ENCODE measurements around the gene WDR86. TPM values are rescaled to one million over a fixed set of nuclear protein-coding genes. Genes with fewer than 3 reads are reported as not detected.
A peak's percentile ranks its signal among the peaks of the same experiment; 100 is the strongest.

WDR86 gene
- total RNA-seq, 1 donor from 2014 or later: 57.0 TPM

GRCh38 chr7:151338809-151339208 is 71.0 kb downstream of the WDR86 start:
- no peak for TF ChIP-seq CTCF (IDR thresholded peaks at IDR 0.05; ENCODE audit: unreplicated experiment)
- H3K4me3 Mint-ChIP-seq (ENCODE audit: unreplicated experiment): no peak overlapping the region
- peaks cover 3% of the 10 kb centered on the region for H3K4me1 Mint-ChIP-seq (ENCODE audit: unreplicated experiment)
- H3K36me3 Mint-ChIP-seq (ENCODE audit: low read depth, unreplicated experiment): no peaks in the 10 kb centered on the region
- DNase-seq (ENCODE audit: low spot score): no peak
- H3K27ac Mint-ChIP-seq (ENCODE audit: unreplicated experiment): no peak overlapping the region
- H3K9me3 Mint-ChIP-seq (ENCODE audit: unreplicated experiment): no peaks in the 10 kb centered on the region
- no peaks in the 10 kb centered on the region for H3K27me3 Mint-ChIP-seq (ENCODE audit: unreplicated experiment)

GRCh38 chr7:151337346-151337745 is 72.5 kb downstream of the WDR86 start:
- Mint-ChIP-seq H3K4me3 (ENCODE audit: unreplicated experiment) (no peak overlapping the region), H3K9me3 (ENCODE audit: unreplicated experiment) (no peaks in the 10 kb centered on the region), H3K36me3 (ENCODE audit: low read depth, unreplicated experiment) (no peaks in the 10 kb centered on the region), H3K4me1 (ENCODE audit: unreplicated experiment) (peaks cover 2% of the 10 kb centered on the region), H3K27ac (ENCODE audit: unreplicated experiment) (no peak overlapping the region), H3K27me3 (ENCODE audit: unreplicated experiment) (no peaks in the 10 kb centered on the region)
- TF ChIP-seq CTCF (IDR thresholded peaks at IDR 0.05; ENCODE audit: unreplicated experiment): no peak
- DNase-seq (ENCODE audit: low spot score): no peak

- no peak for DNase-seq (ENCODE audit: low spot score)
- H3K4me3 Mint-ChIP-seq (ENCODE audit: unreplicated experiment): no peak overlapping the region
- H3K27me3 Mint-ChIP-seq (ENCODE audit: unreplicated experiment): no peaks in the 10 kb centered on the region
- no peak for TF ChIP-seq CTCF (IDR thresholded peaks at IDR 0.05; ENCODE audit: unreplicated experiment)
- H3K9me3 Mint-ChIP-seq (ENCODE audit: unreplicated experiment): no peaks in the 10 kb centered on the region
- H3K27ac Mint-ChIP-seq (ENCODE audit: unreplicated experiment): no peak overlapping the region
- no peaks in the 10 kb centered on the region for H3K36me3 Mint-ChIP-seq (ENCODE audit: low read depth, unreplicated experiment)
- peaks cover 4% of the 10 kb centered on the region for H3K4me1 Mint-ChIP-seq (ENCODE audit: unreplicated experiment)
These were observed 73.7 kb downstream of the WDR86 start for GRCh38 chr7:151336027-151336708.

GRCh38 chr7:151334628-151335027 is 75.2 kb downstream of the WDR86 start:
- H3K4me1 Mint-ChIP-seq (ENCODE audit: unreplicated experiment): peaks cover 4% of the 10 kb centered on the region
- peak overlapping the region; percentile 24 for H3K27ac Mint-ChIP-seq (ENCODE audit: unreplicated experiment)
- no peaks in the 10 kb centered on the region for H3K36me3 Mint-ChIP-seq (ENCODE audit: low read depth, unreplicated experiment)
- H3K4me3 Mint-ChIP-seq (ENCODE audit: unreplicated experiment): no peak overlapping the region
- no peak for TF ChIP-seq CTCF (IDR thresholded peaks at IDR 0.05; ENCODE audit: unreplicated experiment)
- H3K9me3 Mint-ChIP-seq (ENCODE audit: unreplicated experiment): no peaks in the 10 kb centered on the region
- no peaks in the 10 kb centered on the region for H3K27me3 Mint-ChIP-seq (ENCODE audit: unreplicated experiment)
- no peak for DNase-seq (ENCODE audit: low spot score)

Small RNA genes within 50 kb of the gene (microRNA-seq; reads per million reads assigned to microRNA genes)
- gene MIR3907 (ENCODE audit: unreplicated experiment): 0.35 reads per million

Other genes with a start within 250 kb of the WDR86 start
- 13.8 TPM for gene GBX1, start 242.3 kb downstream of the WDR86 start, total RNA-seq (ENCODE audit: unreplicated experiment)
- gene ASB10, start 222.8 kb downstream of the WDR86 start, total RNA-seq (ENCODE audit: unreplicated experiment): not detected
- not detected for gene H2BK1, start 199.6 kb downstream of the WDR86 start, total RNA-seq (ENCODE audit: unreplicated experiment)
- 39.6 TPM for gene ABCF2, start 182.8 kb downstream of the WDR86 start, total RNA-seq (ENCODE audit: unreplicated experiment)
- 55.4 TPM for gene CHPF2, start 177.6 kb downstream of the WDR86 start, total RNA-seq (ENCODE audit: unreplicated experiment)
- gene SMARCD3, start 161.3 kb downstream of the WDR86 start, total RNA-seq (ENCODE audit: unreplicated experiment): 5.4 TPM
- gene NUB1, start 68.2 kb downstream of the WDR86 start, total RNA-seq (ENCODE audit: unreplicated experiment): 41.5 TPM
- not detected for gene CRYGN, start 30.1 kb upstream of the WDR86 start, total RNA-seq (ENCODE audit: unreplicated experiment)
- gene RHEB, start 109.9 kb upstream of the WDR86 start, total RNA-seq (ENCODE audit: unreplicated experiment): 94.2 TPM

Data from endothelial cell (in vitro differentiated cells).